H9 (cell line): ENCODE measurements around the gene ARID1B. TPM values are rescaled to one million over a fixed set of nuclear protein-coding genes. Genes with fewer than 3 reads are reported as not detected.

ENCODE experiments used
- DNase-seq: peaks from one replicate; pipeline ENCODE4 v3.0.0-alpha.2; 2017
- H2AFZ ChIP-seq: one replicate; pipeline ENCODE4 v1.6.1; 2013; ENCODE audit warnings: mild to moderate bottlenecking, low read length, control low read depth, moderate library complexity
- H2AK5ac ChIP-seq: 2 replicates; pipeline ENCODE4 v1.6.1; 2013; ENCODE audit warnings: low read length, control low read depth, mixed read lengths; ENCODE audit not compliant: insufficient read length
- H2BK120ac ChIP-seq: one replicate; pipeline ENCODE4 v1.6.1; 2013; ENCODE audit warnings: low read depth, mild to moderate bottlenecking, low read length, control low read depth, inconsistent platforms; ENCODE audit not compliant: poor library complexity, severe bottlenecking
- H2BK12ac ChIP-seq: 2 replicates; pipeline ENCODE4 v1.6.1; 2013; ENCODE audit warnings: low read length, control low read depth, mixed read lengths, low read depth; ENCODE audit not compliant: insufficient read length
- H2BK15ac ChIP-seq: 2 replicates; pipeline ENCODE4 v1.6.1; 2013; ENCODE audit warnings: low read depth, low read length, control low read depth
- H2BK20ac ChIP-seq: one replicate; pipeline ENCODE4 v1.6.1; 2013; ENCODE audit warnings: low read depth, mild to moderate bottlenecking, low read length, control low read depth, inconsistent platforms; ENCODE audit not compliant: poor library complexity, severe bottlenecking
- H2BK5ac ChIP-seq: 2 replicates; pipeline ENCODE4 v1.6.1; 2013; ENCODE audit warnings: low read length, control low read depth, mixed read lengths; ENCODE audit not compliant: insufficient read length
- H3K14ac ChIP-seq: 2 replicates; pipeline ENCODE4 v1.6.1; 2013; ENCODE audit warnings: low read length, control low read depth; ENCODE audit not compliant: insufficient read depth
- H3K18ac ChIP-seq: 2 replicates; pipeline ENCODE4 v1.6.1; 2013; ENCODE audit warnings: low read depth, mild to moderate bottlenecking, mixed read lengths, low read length, control low read depth; ENCODE audit not compliant: insufficient read length
- H3K23ac ChIP-seq: 2 replicates; pipeline ENCODE4 v1.6.1; 2013; ENCODE audit warnings: low read length, control low read depth, mixed read lengths, low read depth; ENCODE audit not compliant: insufficient read length
- H3K23me2 ChIP-seq: 2 replicates; pipeline ENCODE4 v1.6.1; 2013; ENCODE audit warnings: low read depth, mild to moderate bottlenecking, mixed read lengths, low read length, control low read depth; ENCODE audit not compliant: insufficient read length, poor library complexity, severe bottlenecking
- H3K27ac ChIP-seq: 2 replicates; pipeline ENCODE4 v1.5.1; 2013; ENCODE audit warnings: low read length, control low read depth, mixed read lengths, low read depth; ENCODE audit not compliant: insufficient read length
- H3K27me3 ChIP-seq: 2 replicates; pipeline ENCODE4 v1.6.1; 2013; ENCODE audit warnings: low read length, control low read depth, inconsistent platforms; ENCODE audit not compliant: insufficient read depth
- H3K4ac ChIP-seq: 2 replicates; pipeline ENCODE4 v1.6.1; 2013; ENCODE audit warnings: low read depth, mild to moderate bottlenecking, control low read depth, inconsistent platforms, low read length, moderate library complexity
- H3K4me1 ChIP-seq: 2 replicates; pipeline ENCODE4 v1.6.1; 2013; ENCODE audit warnings: low read length, control low read depth, inconsistent platforms; ENCODE audit not compliant: insufficient read depth
- H3K4me2 ChIP-seq: 2 replicates; pipeline ENCODE4 v1.6.1; 2013; ENCODE audit warnings: low read length, control low read depth, mixed read lengths; ENCODE audit not compliant: insufficient read length, insufficient read depth
- H3K56ac ChIP-seq: 2 replicates; pipeline ENCODE4 v1.6.1; 2013; ENCODE audit warnings: low read depth, mild to moderate bottlenecking, mixed read lengths, low read length, control low read depth; ENCODE audit not compliant: insufficient read length
- H3K79me1 ChIP-seq: 2 replicates; pipeline ENCODE4 v1.6.1; 2013; ENCODE audit warnings: low read depth, mild to moderate bottlenecking, moderate library complexity, low read length, control low read depth, inconsistent platforms; ENCODE audit not compliant: insufficient read depth, poor library complexity, severe bottlenecking
- H3K79me2 ChIP-seq: 2 replicates; pipeline ENCODE4 v1.6.1; 2013; ENCODE audit warnings: low read length, control low read depth, inconsistent platforms; ENCODE audit not compliant: insufficient read depth
- H3K9ac ChIP-seq: 2 replicates; pipeline ENCODE4 v1.6.1; 2013; ENCODE audit warnings: low read length, control low read depth, mixed read lengths; ENCODE audit not compliant: insufficient read length; ENCODE audit errors: extremely low read depth
- H3K9me3 ChIP-seq: one replicate; pipeline ENCODE4 v1.6.1; 2013; ENCODE audit warnings: low read depth, low read length, inconsistent platforms; ENCODE audit not compliant: control insufficient read depth
- H3T11ph ChIP-seq: one replicate; pipeline ENCODE4 v1.6.1; 2013; ENCODE audit warnings: mild to moderate bottlenecking, low read length, control low read depth, inconsistent platforms
- H4K20me1 ChIP-seq: one replicate; pipeline ENCODE4 v1.6.1; 2013; ENCODE audit not compliant: control insufficient read depth, insufficient read length, insufficient read depth
- H4K5ac ChIP-seq: 2 replicates; pipeline ENCODE4 v1.6.1; 2013; ENCODE audit warnings: low read depth, mild to moderate bottlenecking, mixed read lengths, low read length, control low read depth; ENCODE audit not compliant: insufficient read length
- H4K8ac ChIP-seq: replicated peaks from 2 replicates; pipeline ENCODE4 v1.6.1; 2013; ENCODE audit warnings: low read length, control low read depth, mixed read lengths, low read depth; ENCODE audit not compliant: insufficient read length
- H4K91ac ChIP-seq: 2 replicates; pipeline ENCODE4 v1.6.1; 2013; ENCODE audit warnings: low read depth, mild to moderate bottlenecking, moderate library complexity, mixed read lengths, low read length, control low read depth; ENCODE audit not compliant: insufficient read length
- H3K27ac Mint-ChIP-seq, 3 experiments: 2 replicates in 2 of 3; 3 replicates in 1 of 3; pipeline ENCODE4 v1.8.0; 2020 to 2021; ENCODE audit warnings: mixed read lengths in 3 of 3, mild to moderate bottlenecking in 1 of 3, moderate library complexity in 1 of 3
- H3K27me3 Mint-ChIP-seq: 2 replicates; pipeline ENCODE4 v1.8.0; 2021; ENCODE audit warnings: low read depth, mild to moderate bottlenecking, moderate library complexity, mixed read lengths
- H3K36me3 Mint-ChIP-seq, 3 experiments: 2 replicates in 2 of 3; 3 replicates in 1 of 3; pipeline ENCODE4 v1.8.0; 2020 to 2021; ENCODE audit warnings: low read depth in 3 of 3, mixed read lengths in 3 of 3; ENCODE audit not compliant: insufficient read depth in 1 of 3
- H3K4me1 Mint-ChIP-seq, 2 experiments: 2 replicates each; pipeline ENCODE4 v1.8.0; 2020; ENCODE audit warnings: mixed read lengths in 2 of 2
- H3K4me3 Mint-ChIP-seq, 2 experiments: 2 replicates in 1 of 2; 3 replicates in 1 of 2; pipeline ENCODE4 v1.8.0; 2020 to 2021; ENCODE audit warnings: mild to moderate bottlenecking in 2 of 2, mixed read lengths in 2 of 2, moderate library complexity in 1 of 2
- H3K9me3 Mint-ChIP-seq, 2 experiments: 2 replicates in 1 of 2; 3 replicates in 1 of 2; pipeline ENCODE4 v1.8.0; 2020; ENCODE audit warnings: mild to moderate bottlenecking in 2 of 2, mixed read lengths in 2 of 2, moderate library complexity in 1 of 2
- CTCF ChIP-seq: fragments of 200-600 bp; sonication (generic); conservative IDR thresholded peaks from 3 replicates; pipeline ENCODE4 v1.8.0; 2021; ENCODE audit warnings: antibody characterized with exemption, mild to moderate bottlenecking
- WGBS: extraction: QIAGEN DNeasy Blood & Tissue Kit; methylation state at CpG from one replicate; pipeline ENCODE4 v1.1.7; 2013; ENCODE audit warnings: missing lambda C conversion rate, low lambda C conversion rate, mixed read lengths; ENCODE audit not compliant: insufficient read length; ENCODE audit errors: extremely low coverage; 5-methylcytosine and 5-hydroxymethylcytosine counted together
- total RNA-seq: library from RNA; stranded (reverse); gene quantifications from 2 replicates; pipeline ENCODE4 v1.2.1, GENCODE V29; 2021

Gene ARID1B
- total RNA-seq, 1 experiment from 2014 or later = 88.2 TPM

DNA sequence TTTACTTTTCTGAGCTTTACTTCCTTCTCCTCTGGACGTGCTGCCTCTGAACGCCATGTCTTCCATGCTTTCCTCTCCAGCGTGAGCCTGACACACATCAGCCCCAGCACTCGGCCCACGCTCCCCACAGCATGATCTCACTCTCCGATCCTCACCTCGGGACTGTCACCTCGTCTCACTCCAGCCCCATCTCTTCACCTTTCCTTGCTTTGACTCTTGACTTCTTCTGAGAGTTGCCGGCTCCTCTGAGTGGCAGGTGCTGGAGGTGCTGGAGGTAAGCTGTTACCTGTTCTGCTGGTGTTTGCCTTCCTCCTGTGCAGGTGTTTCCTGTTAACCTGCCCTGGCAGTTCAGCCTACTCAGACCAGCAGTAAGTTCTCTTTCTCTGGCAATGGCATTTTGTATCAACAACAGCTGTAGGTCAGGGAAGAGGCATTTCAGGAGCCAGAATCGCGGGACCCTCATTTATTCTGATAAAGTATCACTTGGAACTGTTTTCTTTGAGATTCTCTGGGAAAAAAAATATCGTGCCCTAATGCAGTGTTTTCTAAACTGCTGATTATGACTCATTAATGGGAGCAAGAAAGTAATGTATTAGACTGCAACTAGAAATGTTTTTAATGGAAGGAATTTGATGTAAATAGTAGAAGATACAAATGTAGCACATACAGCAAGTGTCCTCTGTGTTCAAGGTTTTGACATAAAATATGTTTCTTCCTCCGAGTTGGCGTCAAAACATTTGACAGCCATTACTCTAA lies 106.5 kb downstream of the ARID1B start:
- no peak overlapping the region for H3K4me2 ChIP-seq
- H3T11ph ChIP-seq = no peak overlapping the region
- H3K9ac ChIP-seq = no peak overlapping the region
- no peak overlapping the region; a peak in 1 of 5 replicates for H3K4me3 Mint-ChIP-seq
- no peaks in the 10 kb centered on the region for H3K9me3 ChIP-seq
- H3K18ac ChIP-seq = peak overlapping the region; percentile 9
- H4K91ac ChIP-seq = no peak overlapping the region
- no peaks in the 10 kb centered on the region for H3K36me3 Mint-ChIP-seq
- no peaks in the 10 kb centered on the region for H3K9me3 Mint-ChIP-seq
- peak overlapping the region; percentile 15 to 74 (median 21); a peak in 4 of 7 replicates for H3K27ac Mint-ChIP-seq
- no peak for TF ChIP-seq CTCF
- WGBS = no CpG with 5 or more reads among the region's 14 CpGs
- H3K4ac ChIP-seq = no peak overlapping the region
- H3K27me3 Mint-ChIP-seq = no peaks in the 10 kb centered on the region
- no peak overlapping the region for H2BK120ac ChIP-seq
- peaks cover 17% of the 10 kb centered on the region; the same call in 1 of the 2 replicates for H3K4me1 ChIP-seq
- no peak for DNase-seq
- peaks cover 5% of the 10 kb centered on the region for H3K79me1 ChIP-seq
- no peaks in the 10 kb centered on the region for H3K27me3 ChIP-seq
- no peak overlapping the region for H3K23ac ChIP-seq
- no peak overlapping the region for H2AK5ac ChIP-seq
- no peak overlapping the region for H3K27ac ChIP-seq
- no peak overlapping the region for H2BK20ac ChIP-seq
- 0 out of 2 replicates have a peak overlapping the region, but pooled peaks have one; percentile 38 for H3K14ac ChIP-seq
- no peaks in the 10 kb centered on the region for H3K23me2 ChIP-seq
- no peak overlapping the region for H3K56ac ChIP-seq
- H2BK5ac ChIP-seq = no peak overlapping the region
- no peak overlapping the region for H2BK15ac ChIP-seq
- H4K8ac ChIP-seq = no peak overlapping the region
- no peak overlapping the region for H2AFZ ChIP-seq
- peaks cover 81 to 82% of the 10 kb centered on the region in 2 experiments for H3K4me1 Mint-ChIP-seq
- no peak overlapping the region for H4K5ac ChIP-seq
- H3K79me2 ChIP-seq = peaks cover 22% of the 10 kb centered on the region; the same call in 1 of the 2 replicates
- H4K20me1 ChIP-seq = no peaks in the 10 kb centered on the region
- H2BK12ac ChIP-seq = no peak overlapping the region
